ENCODE measurements around the gene RNPEPL1.
"Not testable (repeated sequence)": the region's sequence is repeated elsewhere in the genome, so short reads cannot be mapped to it uniquely, and the experiment has no call there.

The RNPEPL1 gene

GRCh38 chr2:240613781-240614180, 45.5 kb downstream of the RNPEPL1 start:
- FAIRE-seq = no peak

DNA sequence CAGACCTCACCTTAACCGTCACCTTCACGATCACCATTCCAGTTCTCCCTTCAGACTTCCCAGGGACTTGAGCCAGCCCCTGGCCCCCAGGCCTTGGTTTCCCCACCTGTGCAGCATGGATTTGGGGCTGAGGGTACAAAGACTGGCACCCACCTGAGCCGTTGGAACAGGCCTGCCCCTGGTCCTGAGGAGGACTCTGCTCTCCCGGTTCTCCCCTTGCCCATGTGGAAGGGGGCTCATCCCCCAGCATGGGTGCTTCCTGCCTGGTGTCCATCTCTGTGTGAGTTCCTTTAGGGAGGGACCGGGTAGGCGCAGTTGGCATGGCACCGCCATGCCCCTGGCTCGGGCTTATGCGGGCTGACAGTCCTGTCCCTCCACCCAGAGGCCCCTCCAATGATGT, 46.1 kb downstream of the RNPEPL1 start:
- FAIRE-seq = no peak

DNA sequence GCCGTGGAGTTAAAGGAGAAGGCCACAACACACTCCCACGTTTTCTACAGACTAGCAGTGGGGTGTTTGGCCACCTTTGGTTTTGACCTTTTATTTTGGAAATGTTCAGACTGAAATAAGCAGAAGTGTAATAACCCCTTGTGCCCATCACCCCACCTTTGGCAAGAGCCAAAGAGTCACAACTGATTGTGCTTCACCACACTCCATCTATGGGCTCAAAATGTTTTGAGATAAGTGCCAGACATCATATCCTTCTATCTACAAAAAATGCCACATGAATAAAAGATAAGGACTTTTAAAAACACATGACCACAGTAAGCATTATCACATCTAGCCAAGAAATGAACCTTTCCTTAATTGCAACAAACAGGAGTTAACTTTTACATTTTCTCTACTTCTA, 47.1 kb downstream of the RNPEPL1 start:
- FAIRE-seq = no peak

DNA sequence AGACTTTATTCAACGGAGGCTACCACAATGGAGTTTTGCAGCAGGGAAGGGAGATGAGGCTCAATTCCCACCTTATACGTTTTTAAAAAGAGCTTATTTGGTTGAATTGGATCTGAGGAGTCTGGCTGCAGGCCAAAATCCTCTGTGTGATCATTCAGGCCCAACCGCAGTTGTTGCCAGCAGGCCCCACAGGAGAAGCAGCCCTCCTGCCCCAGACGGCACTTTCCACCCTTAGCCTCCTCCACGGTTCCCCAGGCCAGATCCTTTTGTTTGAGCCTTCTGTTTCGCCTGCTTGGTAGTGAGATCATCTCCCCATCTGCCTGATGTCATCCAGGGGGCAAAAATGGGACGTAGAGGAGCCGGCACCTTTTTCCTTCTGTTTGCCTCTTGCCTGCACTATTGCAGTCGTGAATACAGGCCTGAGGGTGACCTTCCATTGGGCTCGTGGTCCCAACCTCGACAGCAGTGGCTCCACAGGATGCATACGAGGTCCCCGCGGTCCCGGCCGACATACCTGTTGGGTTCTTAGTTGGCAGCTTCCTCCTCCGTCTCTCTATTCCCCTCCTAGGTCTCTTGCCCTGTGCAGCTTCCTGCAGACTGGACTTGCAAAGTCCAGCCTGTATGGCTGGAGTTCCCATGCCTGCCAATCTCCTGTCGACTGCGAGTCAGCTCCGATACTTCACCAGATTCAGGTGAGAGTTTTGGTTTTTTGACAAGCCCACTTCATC, 47.7 kb downstream of the RNPEPL1 start:
- no peak for FAIRE-seq

- not testable (repeated sequence) for FAIRE-seq
Measured at GRCh38 chr2:240616860-240617666, 48.8 kb downstream of the RNPEPL1 start.

DNA sequence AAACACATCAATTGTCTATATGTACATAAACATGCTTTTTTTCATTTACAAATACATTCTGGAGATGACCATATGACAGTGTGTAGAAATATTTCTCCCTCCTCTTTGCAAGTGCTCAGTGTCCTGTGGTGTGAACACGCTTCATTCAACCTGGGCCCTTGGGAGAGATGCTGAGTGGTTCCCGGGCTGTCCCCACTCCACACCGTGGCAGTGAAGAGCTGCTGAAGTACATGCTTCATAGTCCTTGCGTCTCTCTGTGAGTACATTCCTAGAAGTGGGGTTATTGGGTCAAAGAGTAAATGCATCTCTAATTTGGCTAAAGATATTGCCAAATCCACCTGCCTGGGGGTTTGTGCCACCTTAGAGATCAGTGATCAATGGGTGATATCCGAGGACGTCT, 50.5 kb downstream of the RNPEPL1 start:
- FAIRE-seq = no peak

DNA sequence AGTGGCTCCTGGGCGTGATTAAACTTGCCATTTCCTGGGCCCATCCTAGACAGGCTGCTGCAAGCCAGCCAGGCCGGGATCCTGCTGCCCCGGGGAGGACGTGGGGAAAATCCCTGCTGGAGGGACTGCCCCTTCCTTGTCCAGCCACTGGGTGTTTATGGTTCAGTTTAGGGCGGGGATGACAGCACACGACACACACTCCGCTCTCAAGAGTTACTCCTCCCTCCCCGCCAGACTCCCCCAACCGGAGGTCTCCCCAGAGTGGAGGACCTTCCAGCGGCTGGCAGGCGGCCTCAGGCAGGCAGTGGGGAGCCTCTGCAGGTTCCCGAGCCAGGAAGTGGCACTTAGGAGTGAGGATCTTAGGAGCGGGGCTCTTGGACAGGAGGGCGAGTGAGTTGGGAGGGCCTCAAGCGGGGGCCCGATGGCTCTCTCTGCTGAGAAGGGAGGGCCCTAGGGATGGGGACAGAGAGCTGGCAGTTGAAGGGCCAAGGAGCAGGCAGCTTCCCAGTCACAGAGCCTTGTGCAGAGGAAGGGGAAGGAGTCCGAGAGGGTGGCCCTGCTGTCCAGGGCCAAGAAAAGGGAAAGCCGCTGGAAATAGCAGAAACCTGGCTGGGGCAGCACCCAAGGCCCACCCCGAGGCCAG, 51.3 kb downstream of the RNPEPL1 start:
- no peak for FAIRE-seq

DNA sequence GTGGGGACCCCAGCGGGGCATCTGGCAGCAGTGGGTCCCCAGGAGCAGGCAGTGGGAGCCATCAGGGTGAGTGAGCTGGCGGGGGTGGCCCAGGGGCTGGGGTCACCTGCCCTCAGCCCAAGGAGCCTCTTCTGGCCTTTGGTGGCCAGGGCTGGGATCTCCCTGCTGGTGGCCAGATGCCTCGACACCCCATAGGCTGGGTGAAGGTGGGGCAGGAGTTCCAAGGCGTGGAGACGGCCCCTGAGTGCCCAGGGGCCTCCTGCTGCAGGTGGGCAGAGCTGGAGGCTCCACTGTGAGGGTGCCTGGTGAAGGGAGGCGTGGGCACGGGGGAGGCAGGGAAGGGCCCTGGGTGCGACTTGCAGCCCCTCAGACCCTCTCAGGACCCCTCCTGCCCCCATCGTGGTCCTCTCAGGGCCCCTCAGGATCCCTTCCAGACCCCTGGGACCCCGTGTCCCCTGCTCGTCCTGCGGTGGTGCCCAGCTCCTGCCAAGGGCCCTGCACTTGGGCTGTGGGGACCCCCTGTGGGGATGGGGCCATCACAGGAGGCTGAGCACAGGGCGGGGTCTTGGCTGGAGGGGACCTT, 52.0 kb downstream of the RNPEPL1 start:
- FAIRE-seq = no peak

DNA sequence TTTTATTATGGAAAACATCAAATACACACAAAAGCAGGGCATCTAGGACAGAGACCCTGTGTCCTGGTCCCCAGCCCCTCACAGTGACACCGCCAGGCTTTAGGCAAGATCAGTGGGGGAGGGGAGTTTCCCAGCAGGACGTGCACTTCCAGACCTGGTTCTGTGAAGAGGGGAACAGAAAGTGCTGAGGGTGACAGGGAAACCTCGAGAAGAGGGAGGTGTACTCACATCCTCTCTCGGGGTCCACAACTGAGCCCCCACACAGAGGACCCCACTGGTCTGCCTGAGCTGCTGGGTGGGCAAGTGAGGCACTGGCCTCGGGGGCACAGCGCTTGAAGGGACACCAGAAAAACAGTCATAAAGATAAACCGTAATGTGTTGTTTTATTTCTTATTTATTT, 52.6 kb downstream of the RNPEPL1 start:
- no peak for FAIRE-seq

- no peak for FAIRE-seq
Measured at GRCh38 chr2:240622060-240622411, 53.8 kb downstream of the RNPEPL1 start.

DNA sequence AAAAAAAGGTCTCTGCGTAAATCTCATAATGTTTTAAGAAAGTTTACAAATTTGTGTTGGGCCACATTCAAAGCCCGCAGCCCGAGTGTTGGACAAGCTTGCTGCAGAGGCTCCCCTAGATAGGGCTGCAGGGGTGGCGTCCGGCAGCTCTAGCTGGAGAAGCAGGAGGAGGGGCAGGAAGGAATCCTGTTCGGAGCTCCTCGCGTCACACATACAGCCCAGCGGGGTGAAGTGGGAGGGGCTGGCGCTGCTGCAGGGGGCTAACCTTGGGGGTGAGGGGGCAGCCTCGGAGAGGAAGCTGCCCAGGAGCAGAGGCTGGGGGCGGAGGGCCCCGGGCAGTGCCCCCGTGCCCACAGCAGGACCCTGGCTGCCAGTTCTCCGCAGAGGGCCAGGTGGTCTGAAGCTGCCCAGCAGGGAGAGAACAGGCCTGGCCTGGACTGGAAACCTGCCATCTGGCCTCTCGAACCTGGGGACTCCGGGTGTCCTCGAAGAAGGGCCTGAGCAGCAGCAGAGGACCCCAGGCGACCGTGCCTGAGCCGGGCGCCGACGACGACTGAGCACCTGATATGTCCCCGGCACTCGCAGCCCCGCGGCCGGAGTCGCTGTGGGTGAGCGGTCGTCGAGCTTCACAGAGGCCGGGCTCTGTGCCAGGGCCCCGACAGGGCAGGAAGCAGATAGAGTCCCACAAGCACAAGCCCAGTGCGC, 54.4 kb downstream of the RNPEPL1 start:
- FAIRE-seq = no peak

DNA sequence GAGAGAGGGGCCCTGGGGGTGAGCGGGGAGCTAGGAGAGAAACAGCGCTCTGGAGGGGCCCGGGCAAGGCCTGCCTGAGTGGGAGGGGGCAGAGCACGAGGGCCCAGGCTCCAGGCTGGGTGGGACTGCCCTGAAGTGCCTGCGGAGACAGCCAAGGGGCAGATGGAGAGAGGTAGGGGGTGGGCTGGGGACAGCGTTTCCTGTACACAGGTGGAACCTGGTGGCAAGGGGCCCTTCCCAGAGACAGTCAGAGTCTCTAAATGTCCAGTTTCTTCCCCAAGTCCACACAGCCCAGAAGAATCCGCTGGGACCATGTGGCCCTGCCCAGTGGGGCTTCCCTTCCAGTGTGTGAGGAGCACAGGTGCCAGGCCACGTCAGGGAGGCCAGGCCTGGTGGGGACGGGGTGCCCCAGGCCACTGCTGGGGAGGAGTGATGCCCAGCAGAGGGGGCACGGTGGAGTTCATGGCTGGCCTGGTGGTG, 55.3 kb downstream of the RNPEPL1 start:
- no peak for FAIRE-seq

GRCh38 chr2:240624011-240624949, 56.0 kb downstream of the RNPEPL1 start:
- no peak for FAIRE-seq

DNA sequence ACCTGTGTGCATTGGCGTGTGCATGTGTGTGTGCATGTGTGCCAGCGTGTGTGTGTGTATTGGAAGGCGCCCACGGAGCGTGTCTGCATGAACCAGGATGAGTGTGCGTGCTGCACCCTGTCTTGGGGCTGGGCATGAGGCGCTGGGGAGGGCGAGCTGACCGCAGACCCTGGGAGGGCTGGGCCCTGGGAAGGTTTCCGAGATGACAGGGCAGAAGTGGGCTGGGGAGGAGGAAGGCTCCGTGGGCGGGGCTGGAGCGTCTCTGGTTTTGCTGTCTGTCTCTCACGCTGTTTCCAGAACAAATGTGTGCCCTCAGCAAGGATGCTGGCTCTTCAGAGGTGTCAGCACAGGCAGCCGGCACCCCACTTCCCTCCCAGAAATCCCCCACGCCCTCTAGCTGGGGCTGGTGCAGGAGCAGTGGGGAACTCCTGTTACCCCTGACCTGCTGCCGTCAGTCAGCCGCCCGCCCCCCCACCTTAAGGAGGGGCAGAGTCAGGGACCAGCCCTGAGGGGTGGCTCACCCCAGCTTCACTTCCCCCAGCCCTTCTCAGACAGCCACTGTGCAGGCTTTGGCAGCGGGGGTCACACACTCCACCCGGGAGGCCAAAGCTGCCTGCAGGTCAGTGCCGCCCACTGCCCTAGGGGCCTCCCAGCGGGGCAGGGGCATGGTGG, 56.8 kb downstream of the RNPEPL1 start, which contains the start of gene GPR35:
GPR35 (plus strand) TSS at position 531 of the 672 bp plus-strand sequence. CDS start 4,473 bp downstream, outside the sequence.
- FAIRE-seq = no peak

DNA sequence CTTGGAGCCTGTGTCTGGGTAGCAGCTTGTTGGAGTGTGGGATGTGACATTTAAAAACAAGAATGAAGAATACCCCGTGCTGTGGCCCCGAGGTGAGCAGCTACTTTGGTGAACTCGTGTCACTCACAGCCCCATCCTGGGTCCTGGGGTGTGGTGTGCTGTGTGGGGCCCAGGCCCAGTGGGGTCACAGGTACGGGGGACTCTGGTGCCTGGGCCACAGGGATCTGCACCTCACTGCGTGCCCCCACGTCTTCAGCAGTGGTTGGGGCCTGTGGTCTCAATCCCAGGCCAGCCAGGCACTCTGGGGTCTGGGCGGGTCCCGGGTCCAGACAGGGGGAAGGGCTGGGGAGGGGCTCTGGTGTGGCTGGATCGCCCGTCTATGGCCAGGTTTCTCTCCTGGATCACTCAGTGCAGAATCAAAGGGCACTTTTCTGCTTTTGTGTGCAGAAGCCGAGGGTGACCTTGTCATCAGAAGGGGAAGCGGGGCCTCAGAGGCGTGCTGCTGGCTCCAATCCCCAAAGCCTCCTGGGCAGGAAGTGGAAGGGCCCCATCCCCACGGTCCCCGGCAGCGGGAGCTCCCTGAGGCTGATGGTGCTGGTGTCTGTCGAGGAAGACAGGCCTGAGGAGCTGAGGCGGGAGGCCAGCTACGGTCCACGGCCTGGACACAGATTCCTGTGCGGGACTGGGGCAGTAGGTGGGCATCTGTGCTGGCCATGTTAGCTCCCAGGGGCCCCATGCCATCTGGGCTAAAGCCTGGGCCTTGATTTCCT, 58.4 kb downstream of the RNPEPL1 start:
- FAIRE-seq = no peak

DNA sequence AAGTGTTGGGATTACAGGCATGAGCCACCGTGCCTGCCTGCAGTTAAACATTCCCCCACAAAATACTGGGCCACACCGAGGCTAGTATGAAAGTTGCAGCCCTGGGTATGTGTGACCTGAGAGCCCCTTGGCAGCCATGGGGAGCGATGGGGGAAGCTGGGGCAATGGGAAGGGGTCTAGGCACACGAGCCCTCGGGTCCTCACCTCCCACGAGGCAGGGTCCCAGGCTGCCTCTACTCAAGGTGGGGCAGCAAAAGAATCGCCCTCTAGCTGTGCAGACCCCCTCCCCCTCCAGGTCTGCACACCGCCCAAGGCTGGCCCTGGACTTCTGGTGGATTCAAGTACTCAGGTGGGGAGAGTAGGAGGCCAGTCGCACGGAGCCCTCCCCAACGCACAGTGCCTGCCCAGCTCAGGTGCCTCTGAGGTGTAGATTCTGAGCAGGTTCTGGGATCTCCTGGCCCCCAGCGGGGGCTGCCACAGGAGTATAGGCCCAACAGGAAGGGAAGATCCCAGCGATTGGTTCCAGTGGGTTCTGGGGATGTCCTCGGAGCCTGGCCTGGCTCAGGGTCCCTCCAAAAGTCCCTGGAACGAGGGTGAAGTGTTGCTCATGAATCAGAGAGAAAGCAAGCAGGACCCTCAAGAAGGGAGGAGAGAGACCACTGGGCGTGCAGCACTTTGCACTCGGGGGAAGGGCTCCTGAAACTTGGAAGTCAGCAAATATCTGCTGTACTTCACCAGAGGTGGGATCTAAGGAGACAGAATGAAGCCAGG, 59.6 kb downstream of the RNPEPL1 start:
- no peak for FAIRE-seq

- FAIRE-seq = no peak
Measured at GRCh38 chr2:240628507-240628807, 60.2 kb downstream of the RNPEPL1 start.

DNA sequence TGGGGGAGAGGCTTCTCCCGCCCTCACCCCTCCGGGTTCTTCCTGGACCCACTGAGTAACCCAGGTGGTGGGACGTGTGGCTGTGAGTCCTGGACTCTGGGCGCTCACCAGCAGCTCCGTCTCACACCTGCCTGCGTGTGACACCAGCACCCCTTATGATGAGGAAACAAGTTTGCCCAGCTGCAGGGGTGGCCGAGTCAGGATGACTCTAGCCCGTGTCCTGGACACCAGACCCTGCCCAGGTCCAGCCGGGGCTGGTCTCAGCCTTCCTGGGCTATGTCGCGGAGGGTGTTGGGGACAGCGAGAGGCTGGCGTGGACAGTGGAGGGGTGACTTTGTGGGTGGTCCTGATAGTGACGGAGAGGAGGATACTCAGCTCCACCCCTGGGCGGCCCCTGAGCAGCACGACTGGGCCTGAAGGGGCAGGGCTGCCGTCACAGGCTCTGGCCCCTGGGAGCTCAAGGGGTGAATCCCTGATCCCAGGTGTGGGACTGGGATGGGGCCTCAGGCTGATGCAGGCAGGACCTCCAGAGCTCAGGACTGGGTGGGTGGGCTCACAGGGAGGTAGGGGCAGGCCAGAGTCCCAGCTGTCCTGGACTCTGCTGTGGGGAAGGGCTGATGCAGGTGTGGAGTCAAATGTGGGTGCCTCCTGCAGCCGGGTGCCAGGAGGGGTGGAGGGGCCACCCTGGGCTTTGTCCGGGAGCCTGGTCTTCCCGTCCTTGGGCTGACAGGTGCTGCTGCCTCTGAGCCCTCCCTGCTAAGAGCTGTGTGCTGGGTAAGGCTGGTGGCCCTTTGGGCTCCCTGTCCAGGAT, 60.7 kb downstream of the RNPEPL1 start:
- no peak for FAIRE-seq

GRCh38 chr2:240629619-240629967, 61.3 kb downstream of the RNPEPL1 start:
- FAIRE-seq = no peak
